Right atrium auricular region (tissue), 2 donors: ENCODE data around the gene DFFB. TPM values are rescaled to one million over a fixed set of nuclear protein-coding genes. Genes with fewer than 3 reads are reported as not detected.

Source experiments
- DNase-seq: peaks from one replicate; pipeline ENCODE4 v3.0.0-alpha.2; 2019; ENCODE audit warnings: low spot score
- H3K27ac ChIP-seq, 2 donors: fragments of 200-600 bp; sonication (generic); 1 replicate in 1 of 2; 2 replicates in 1 of 2; pipeline ENCODE4 v1.5.1; 2016 to 2019
- H3K27me3 ChIP-seq, 2 donors: fragments of 200-600 bp; sonication (generic); one replicate each; pipeline versions ENCODE4 v1.5.1 to v1.6.0; 2017 to 2019
- H3K36me3 ChIP-seq: fragments of 200-600 bp; sonication (generic); one replicate; pipeline ENCODE4 v1.5.1; 2016
- H3K4me1 ChIP-seq, 2 donors: fragments of 200-600 bp; sonication (generic); one replicate each; pipeline versions ENCODE4 v1.5.1 to v1.6.0; 2017 to 2019
- H3K4me3 ChIP-seq, 2 donors: fragments of 200-600 bp; sonication (generic); 1 replicate in 1 of 2; 2 replicates in 1 of 2; pipeline ENCODE4 v1.5.1; 2017 to 2019; ENCODE audit warnings: mild to moderate bottlenecking in 1 of 2, moderate library complexity in 1 of 2
- H3K9me3 ChIP-seq, 2 donors: fragments of 200-600 bp; sonication (generic); one replicate each; pipeline ENCODE4 v1.5.1; 2019
- CTCF ChIP-seq, 2 donors: fragments of 200-600 bp; sonication (generic); IDR thresholded peaks; one replicate each; pipeline ENCODE4 v1.5.1; 2019; ENCODE audit warnings: antibody characterized with exemption in 2 of 2
- total RNA-seq, 2 donors: library from RNA; depleted of rRNA; stranded (reverse); fragments of >200 nt; gene quantifications; one replicate each; pipeline ENCODE4 v1.1.0, GENCODE V29; 2016

DFFB gene
- total RNA-seq, 2 donors from 2014 or later = 3.2 to 5.3 TPM

GRCh38 chr1:3847081-3847480 is 10.2 kb upstream of the DFFB start:
- DNase-seq = no peak
- Histone ChIP-seq H3K4me1 (no peaks in the 10 kb centered on the region), H3K9me3 (no peaks in the 10 kb centered on the region), H3K36me3 (peaks cover 46% of the 10 kb centered on the region), H3K4me3 (no peak overlapping the region), H3K27ac (no peak overlapping the region), H3K27me3 (no peaks in the 10 kb centered on the region)
- no peak for TF ChIP-seq CTCF (IDR thresholded peaks at IDR 0.05)

GRCh38 chr1:3850857-3851256 is 6.4 kb upstream of the DFFB start:
- H3K27ac ChIP-seq = no peak overlapping the region
- DNase-seq = no peak
- H3K4me3 ChIP-seq = no peak overlapping the region
- H3K36me3 ChIP-seq = peaks cover 23% of the 10 kb centered on the region
- H3K9me3 ChIP-seq = no peaks in the 10 kb centered on the region
- no peak for TF ChIP-seq CTCF (IDR thresholded peaks at IDR 0.05)
- peaks cover 0 to 5% of the 10 kb centered on the region in 2 donors for H3K4me1 ChIP-seq
- no peaks in the 10 kb centered on the region for H3K27me3 ChIP-seq

- no peak for TF ChIP-seq CTCF (IDR thresholded peaks at IDR 0.05)
- DNase-seq = no peak
- no peaks in the 10 kb centered on the region for H3K27me3 ChIP-seq
- peaks cover 23% of the 10 kb centered on the region for H3K36me3 ChIP-seq
- H3K4me1 ChIP-seq = peaks cover 0 to 9% of the 10 kb centered on the region in 2 donors
- no peak overlapping the region for H3K27ac ChIP-seq
- no peak overlapping the region for H3K4me3 ChIP-seq
- no peaks in the 10 kb centered on the region for H3K9me3 ChIP-seq
Measured at GRCh38 chr1:3851292-3851691, 6.0 kb upstream of the DFFB start.

- Histone ChIP-seq H3K9me3 (no peaks in the 10 kb centered on the region), H3K36me3 (peaks cover 21% of the 10 kb centered on the region)
- no peak for TF ChIP-seq CTCF (IDR thresholded peaks at IDR 0.05)
Measured at GRCh38 chr1:3852091-3852490, 5.2 kb upstream of the DFFB start.

GRCh38 chr1:3852711-3853485 is 4.4 kb upstream of the DFFB start:
- TF ChIP-seq CTCF (IDR thresholded peaks at IDR 0.05) = no peak
- peaks cover 18% of the 10 kb centered on the region for H3K36me3 ChIP-seq
- no peak overlapping the region for H3K4me3 ChIP-seq
- peaks cover 0 to 16% of the 10 kb centered on the region in 2 donors for H3K4me1 ChIP-seq
- no peak overlapping the region for H3K27ac ChIP-seq
- no peak for DNase-seq
- H3K9me3 ChIP-seq = no peaks in the 10 kb centered on the region
- H3K27me3 ChIP-seq = no peaks in the 10 kb centered on the region

More at GRCh38 chr1:3852091-3852490, 5.2 kb upstream of the DFFB start:
- Histone ChIP-seq H3K4me3 (no peak overlapping the region), H3K27ac (no peak overlapping the region), H3K27me3 (no peaks in the 10 kb centered on the region), H3K4me1 (peaks cover 0 to 11% of the 10 kb centered on the region in 2 donors)
- no peak for DNase-seq

DNA sequence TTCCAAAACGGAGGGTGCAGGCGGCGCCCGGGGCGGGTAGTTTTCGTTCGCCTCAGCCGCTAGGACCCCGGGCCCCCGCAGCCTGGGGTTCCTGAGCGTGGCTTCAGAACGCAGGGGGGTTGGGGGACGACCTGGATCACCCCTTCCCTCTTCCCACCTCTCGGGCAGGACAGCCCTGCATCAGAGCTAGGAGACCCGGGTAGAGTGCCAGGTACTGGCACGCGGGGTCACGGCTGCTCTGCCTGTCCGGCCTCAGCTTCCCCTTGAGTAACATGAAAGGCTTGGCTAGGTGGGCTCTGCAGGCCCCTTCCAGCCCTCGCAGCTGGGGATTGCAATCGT is 484 bp downstream of the DFFB start:
- no peak for TF ChIP-seq CTCF (IDR thresholded peaks at IDR 0.05)
- peak overlapping the region; percentile 75 to 83 for H3K27ac ChIP-seq

More for the DNA sequence above, 484 bp downstream of the DFFB start:
- DNase-seq = no peak
- Histone ChIP-seq H3K27me3 (no peaks in the 10 kb centered on the region), H3K4me3 (peak overlapping the region; percentile 72 to 96), H3K9me3 (no peaks in the 10 kb centered on the region), H3K4me1 (peaks cover 0 to 21% of the 10 kb centered on the region in 2 donors), H3K36me3 (no peaks in the 10 kb centered on the region)
